ENCODE results near the gene FRMD4A. TPM values are rescaled to one million over a fixed set of nuclear protein-coding genes. Genes with fewer than 3 reads are reported as not detected.

Gene FRMD4A
- total and polyA plus RNA-seq, 2 of the 4 experiments (the other 2 are of a cell fraction), result 30.3 to 68.8 TPM

DNA sequence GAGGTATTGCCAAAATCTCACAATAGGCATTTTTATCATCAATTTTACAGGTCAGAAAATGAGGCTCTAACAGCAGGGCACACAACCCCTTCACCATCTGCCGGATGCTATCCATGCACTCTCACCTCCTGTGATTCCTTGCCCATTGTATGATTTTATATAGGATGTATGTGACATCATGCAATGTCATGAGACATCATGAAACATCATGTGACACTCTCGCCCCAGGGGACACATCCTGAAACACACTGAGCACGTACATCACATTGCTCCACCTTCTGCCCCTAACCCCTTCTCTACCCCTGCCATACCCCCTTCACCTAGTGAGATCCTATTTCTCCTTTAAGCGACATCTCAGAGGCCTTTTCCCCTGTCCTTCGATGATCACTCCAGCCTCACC is 189.4 kb downstream of the FRMD4A start:
- Histone ChIP-seq H3K4me1 (ENCODE audit: control insufficient read depth, insufficient read depth, low read length) (peaks cover 10% of the 10 kb centered on the region), H3K27me3 (ENCODE audit: control insufficient read depth, insufficient read depth, low read length) (peaks cover 9% of the 10 kb centered on the region; the same call in 1 of the 2 replicates), H3K9ac (ENCODE audit: low read depth, low read length) (no peak overlapping the region), H3K9me1 (ENCODE audit: insufficient read depth, low read length) (peaks cover 4% of the 10 kb centered on the region), H3K23ac (ENCODE audit: low read depth, low read length) (no peak overlapping the region), H2AK5ac (ENCODE audit: low read depth, low read length) (no peak overlapping the region; the same call in 1 of the 2 replicates), H2BK20ac (ENCODE audit: low read depth, low read length) (no peak overlapping the region), H2AFZ (replicated peaks; ENCODE audit: low read length, poor library complexity) (peak overlapping the region; percentile 16), H3K79me1 (ENCODE audit: low read depth in 1 of 2, low read length in 2 of 2) (no peaks in the 10 kb centered on the region), H2BK120ac (ENCODE audit: low read depth, low read length) (no peak overlapping the region), H3K9me3 (ENCODE audit: control insufficient read depth, insufficient read depth, low read length) (no peaks in the 10 kb centered on the region), H2BK15ac (ENCODE audit: low read depth, low read length) (0 out of 3 replicates have a peak overlapping the region, but pooled peaks have one; percentile 1), H3K14ac (replicated peaks; ENCODE audit: low read depth, low read length) (no peak overlapping the region), H3K18ac (ENCODE audit: low read depth, low read length) (no peak overlapping the region), H2BK5ac (ENCODE audit: low read depth, low read length, poor library complexity, severe bottlenecking) (no peak overlapping the region), H3K56ac (ENCODE audit: extremely low read depth, insufficient read depth, low read length) (no peak overlapping the region), H3K4me2 (ENCODE audit: low read depth, low read length) (no peak overlapping the region), H4K20me1 (ENCODE audit: insufficient read depth, low read length) (no peaks in the 10 kb centered on the region), H4K8ac (ENCODE audit: low read depth in 2 of 2, low read length in 2 of 2) (no peak overlapping the region), H4K5ac (ENCODE audit: low read depth, low read length) (no peak overlapping the region), H4K91ac (ENCODE audit: insufficient read depth, low read depth, low read length) (peak overlapping the region; percentile 2; the same call in 1 of the 2 replicates), H3K27ac (ENCODE audit: insufficient read depth, low read length) (no peak overlapping the region), H2AK9ac (replicated peaks; ENCODE audit: low read depth, low read length, poor library complexity) (no peak overlapping the region), H3K36me3 (ENCODE audit: control insufficient read depth, insufficient read depth, low read length) (no peaks in the 10 kb centered on the region), H3K4ac (ENCODE audit: low read depth, low read length) (no peak overlapping the region), H3K4me3 (ENCODE audit: insufficient read depth, low read depth, low read length) (no peak overlapping the region)
- ATAC-seq (ENCODE audit: low read depth) (no peak), DNase-seq (no peak)
- no CpG with 5 or more reads among the region's 5 CpGs for WGBS, 2 experiments (ENCODE audit: extremely low coverage in 2 of 2, insufficient read length in 1 of 2)
- no TSS peak for BruUV-seq (replicated peaks)
- intact Hi-C loops (cut with micrococcal nuclease), result no loop called here
- in situ Hi-C loops (cut with MboI; ENCODE audit: low sequenced_read_pairs), result no loop called here
- TF ChIP-seq MAZ (IDR thresholded peaks at IDR 0.05; ENCODE audit: borderline replicate concordance, low read depth, low read length) (no peak), BHLHE40 (IDR thresholded peaks at IDR 0.05; ENCODE audit: low read depth, low read length) (no peak), ELK1 (IDR thresholded peaks at IDR 0.05; ENCODE audit: borderline replicate concordance, low read depth, low read length) (no peak), MAFK (IDR thresholded peaks at IDR 0.05; ENCODE audit: low read depth, low read length) (no peak), RAD21 (IDR thresholded peaks at IDR 0.05; ENCODE audit: low read length) (no peak), POLR2A (IDR thresholded peaks at IDR 0.05; ENCODE audit: low read depth, low read length) (no peak)
- ChIA-PET POLR2A (ENCODE audit: unreplicated experiment) (no interaction called here), CTCF (no interaction called here)
- dilution Hi-C loops (cut with HindIII; ENCODE audit: low sequenced_read_pairs, unreplicated experiment), result no loop called here

All from IMR-90 (cell line).